ENCODE measurements around the gene MINDY4.

DNA sequence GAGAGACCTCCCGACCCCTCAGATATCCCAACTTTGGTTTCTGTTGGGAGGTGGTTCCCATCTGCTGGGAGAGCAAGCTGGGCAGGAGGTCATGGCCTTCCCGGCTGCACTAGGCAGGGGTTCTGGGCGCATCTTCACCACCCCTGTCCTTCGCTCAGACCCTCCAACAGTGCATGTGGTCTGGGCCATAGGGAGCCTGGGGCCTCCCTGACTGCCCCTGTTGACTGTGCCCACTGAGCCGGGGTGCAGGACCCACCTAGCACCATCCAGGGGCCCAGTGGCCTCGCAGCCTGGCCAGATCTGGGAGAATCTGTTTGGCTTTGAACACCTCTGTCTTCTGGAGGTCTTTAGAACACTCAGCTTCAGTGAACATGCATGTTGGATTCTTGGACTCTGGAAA is 38.0 kb upstream of the MINDY4 start:
- TF ChIP-seq ZNF530 (tag by site-specific recombination; IDR thresholded peaks at IDR 0.05; ENCODE audit: low read depth) (no peak), ZNF837 (tag by site-specific recombination; IDR thresholded peaks at IDR 0.05) (no peak), OSR2 (tag by site-specific recombination; IDR thresholded peaks at IDR 0.05) (no peak), CTCF (tag by site-specific recombination; IDR thresholded peaks at IDR 0.05) (no peak), ZNF449 (tag by site-specific recombination; IDR thresholded peaks at IDR 0.05) (no peak), PBX3 (CRISPR knock-in tag; IDR thresholded peaks at IDR 0.05) (no peak)
